Bronchial epithelial cell (primary cell): Measurements from ENCODE around the gene CNTNAP2. TPM values are rescaled to one million over a fixed set of nuclear protein-coding genes. Genes with fewer than 3 reads are reported as not detected.
"Not testable (repeated sequence)": the region's sequence is repeated elsewhere in the genome, so short reads cannot be mapped to it uniquely, and the experiment has no call there.

Experiments
- DNase-seq: peaks from one replicate; pipeline ENCODE4 v3.0.0-alpha.2; 2010; ENCODE audit warnings: low read depth
- FAIRE-seq: peaks from 2 replicates; lab custom pipeline; 2011; peaks lifted over from hg19 to GRCh38; lab: Jason Lieb, UNC
- H3K27me3 ChIP-seq: 2 replicates; pipeline ENCODE4 v1.5.1; 2011; ENCODE audit warnings: low read length; ENCODE audit not compliant: control insufficient read depth, insufficient read depth
- H3K36me3 ChIP-seq: 2 replicates; pipeline ENCODE4 v1.5.1; 2011; ENCODE audit warnings: low read length; ENCODE audit not compliant: control insufficient read depth, insufficient read depth
- H3K4me3 ChIP-seq: 2 replicates; pipeline ENCODE4 v1.5.1; 2011; ENCODE audit warnings: mild to moderate bottlenecking, low read depth, low read length, control low read depth
- CTCF ChIP-seq: IDR thresholded peaks from 2 replicates; pipeline ENCODE4 v1.5.1; 2011; ENCODE audit warnings: mild to moderate bottlenecking, moderate library complexity, low read length, control low read depth, inconsistent platforms; ENCODE audit not compliant: insufficient read depth, severe bottlenecking
- total RNA-seq: library from RNA; depleted of rRNA; stranded (reverse); fragments of >200 nt; gene quantifications from 2 replicates; pipeline ENCODE4 v1.2.1, GENCODE V29; 2014

CNTNAP2 gene
- total RNA-seq, 1 donor from 2014 or later = 0.26 TPM

GRCh38 chr7:148050492-148051158, 1934.0 kb downstream of the CNTNAP2 start:
- Histone ChIP-seq H3K27me3 (no peaks in the 10 kb centered on the region), H3K4me3 (no peak overlapping the region), H3K36me3 (no peaks in the 10 kb centered on the region)
- no peak for TF ChIP-seq CTCF
- DNase-seq = no peak
- FAIRE-seq = no peak

- DNase-seq (no peak), FAIRE-seq (no peak)
- H3K27me3 ChIP-seq = no peaks in the 10 kb centered on the region
- H3K36me3 ChIP-seq = no peaks in the 10 kb centered on the region
- no peak overlapping the region for H3K4me3 ChIP-seq
- no peak for TF ChIP-seq CTCF
Observed at GRCh38 chr7:148056406-148056805, 1939.8 kb downstream of the CNTNAP2 start.

DNA sequence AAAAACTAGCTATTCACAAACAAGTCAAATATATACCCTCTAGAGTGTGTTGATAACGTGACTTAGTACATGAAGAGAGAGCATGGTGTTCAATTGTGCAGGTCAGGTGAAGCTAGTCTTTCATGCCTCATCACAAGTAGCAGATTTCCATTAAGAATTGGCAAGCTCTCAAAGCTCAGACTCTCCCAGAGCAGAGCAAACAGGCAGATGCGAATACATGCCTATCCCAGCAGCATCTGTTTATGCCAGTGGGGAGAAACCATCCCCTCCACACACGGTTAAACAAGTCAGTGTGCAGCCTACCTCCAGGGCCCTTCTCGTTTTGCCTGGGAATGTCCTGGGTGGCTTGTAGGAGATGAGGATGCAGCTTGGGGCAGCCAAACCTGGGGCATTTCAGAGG, 1941.5 kb downstream of the CNTNAP2 start:
- TF ChIP-seq CTCF = no peak
- Histone ChIP-seq H3K4me3 (no peak overlapping the region), H3K36me3 (no peaks in the 10 kb centered on the region), H3K27me3 (no peaks in the 10 kb centered on the region)
- DNase-seq (no peak), FAIRE-seq (no peak)

DNA sequence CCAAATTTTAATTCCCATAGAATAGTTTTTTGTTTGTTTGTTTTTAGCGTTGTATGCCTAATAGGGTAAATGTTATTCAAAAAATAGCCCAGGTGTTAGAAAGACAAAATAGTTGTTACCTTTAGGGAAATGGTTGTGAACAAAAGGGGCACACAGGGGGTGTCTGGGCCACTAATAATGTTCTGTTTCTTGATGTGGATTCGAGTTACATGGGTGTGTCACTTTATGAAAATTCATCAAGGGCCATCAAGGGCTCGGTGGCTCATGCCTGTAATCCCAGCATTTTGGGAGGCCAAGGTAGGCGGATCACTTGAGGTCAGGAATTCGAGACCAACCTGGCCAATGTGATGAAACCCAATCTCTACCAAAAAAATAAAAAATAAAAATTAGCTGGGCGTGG, 1942.2 kb downstream of the CNTNAP2 start:
- Histone ChIP-seq H3K36me3 (no peaks in the 10 kb centered on the region), H3K4me3 (no peak overlapping the region), H3K27me3 (no peaks in the 10 kb centered on the region)
- no peak for FAIRE-seq
- no peak for TF ChIP-seq CTCF
- no peak for DNase-seq

GRCh38 chr7:148060724-148061123, 1944.1 kb downstream of the CNTNAP2 start:
- no peak for TF ChIP-seq CTCF
- H3K36me3 ChIP-seq = no peaks in the 10 kb centered on the region
- FAIRE-seq (no peak), DNase-seq (no peak)
- no peaks in the 10 kb centered on the region for H3K27me3 ChIP-seq
- no peak overlapping the region for H3K4me3 ChIP-seq

GRCh38 chr7:148078111-148078510, 1961.5 kb downstream of the CNTNAP2 start:
- FAIRE-seq, DNase-seq, H3K4me3 ChIP-seq, H3K27me3 ChIP-seq, H3K36me3 ChIP-seq: not testable (repeated sequence)
